Endodermal cell (in vitro differentiated cells): ENCODE data around the gene GRHL3. TPM values are rescaled to one million over a fixed set of nuclear protein-coding genes. Genes with fewer than 3 reads are reported as not detected.

Experiments used
- DNase-seq: peaks from one replicate; pipeline ENCODE4 v3.0.0-alpha.2; 2017
- H3K27ac ChIP-seq: 2 replicates; pipeline ENCODE4 v1.5.1; 2013; ENCODE audit warnings: mild to moderate bottlenecking, low read depth, low read length, moderate library complexity
- H3K27me3 ChIP-seq: 2 replicates; pipeline ENCODE4 v1.6.1; 2013; ENCODE audit warnings: mild to moderate bottlenecking, low read length, moderate library complexity; ENCODE audit not compliant: insufficient read depth, control insufficient read depth, poor library complexity, severe bottlenecking
- H3K36me3 ChIP-seq: 2 replicates; pipeline ENCODE4 v1.7.0; 2013; ENCODE audit warnings: mild to moderate bottlenecking, low read length, moderate library complexity; ENCODE audit not compliant: control insufficient read depth, insufficient read depth
- H3K4me1 ChIP-seq: one replicate; pipeline ENCODE4 v1.7.0; 2013; ENCODE audit warnings: low read length; ENCODE audit not compliant: control insufficient read depth, insufficient read depth
- H3K4me3 ChIP-seq: 2 replicates; pipeline ENCODE4 v1.5.1; 2013; ENCODE audit warnings: mild to moderate bottlenecking, low read length, moderate library complexity
- H3K9ac ChIP-seq: 2 replicates; pipeline ENCODE4 v1.6.1; 2013; ENCODE audit warnings: mild to moderate bottlenecking, low read length, moderate library complexity; ENCODE audit not compliant: poor library complexity, severe bottlenecking; ENCODE audit errors: extremely low read depth
- H3K9me3 ChIP-seq: 2 replicates; pipeline ENCODE4 v1.6.1; 2013; ENCODE audit warnings: mild to moderate bottlenecking, low read length, moderate library complexity; ENCODE audit not compliant: control insufficient read depth
- H3K27ac Mint-ChIP-seq: 2 replicates; pipeline ENCODE4 v1.8.0; 2020; ENCODE audit warnings: mixed read lengths
- H3K27me3 Mint-ChIP-seq: 2 replicates; pipeline ENCODE4 v1.8.0; 2021; ENCODE audit warnings: mild to moderate bottlenecking, mixed read lengths; ENCODE audit not compliant: insufficient read depth
- H3K36me3 Mint-ChIP-seq: 2 replicates; pipeline ENCODE4 v1.8.0; 2020; ENCODE audit warnings: low read depth, mixed read lengths
- H3K4me1 Mint-ChIP-seq: 2 replicates; pipeline ENCODE4 v1.8.0; 2020; ENCODE audit warnings: mixed read lengths
- H3K4me3 Mint-ChIP-seq: 2 replicates; pipeline ENCODE4 v1.8.0; 2020; ENCODE audit warnings: mild to moderate bottlenecking, moderate library complexity, mixed read lengths
- H3K9me3 Mint-ChIP-seq: 2 replicates; pipeline ENCODE4 v1.8.0; 2020; ENCODE audit warnings: mild to moderate bottlenecking, mixed read lengths
- CTCF ChIP-seq: fragments of 200-600 bp; sonication (generic); conservative IDR thresholded peaks from 2 replicates; pipeline ENCODE4 v1.5.0; 2021; ENCODE audit warnings: antibody characterized with exemption, mild to moderate bottlenecking
- WGBS, 2 experiments: methylation state at CpG; one replicate each; pipeline versions ENCODE4 v1.1.5 to v1.1.7; 2013; ENCODE audit warnings: missing lambda C conversion rate in 2 of 2, mixed read lengths in 1 of 2; ENCODE audit not compliant: insufficient coverage in 1 of 2, insufficient read length in 1 of 2; 5-methylcytosine and 5-hydroxymethylcytosine counted together
- total RNA-seq, 2 donors: library from RNA; stranded (reverse); fragmentation: NEBNext Ultra II Directional in 1 of 2; extraction: Animal tissue kit (Norgen Biotek cat#: 25700) in 1 of 2; gene quantifications; 2 replicates in 1 of 2; 3 replicates in 1 of 2; pipeline ENCODE4 v1.2.1, GENCODE V29; 2021

GRHL3 gene
- total RNA-seq, 2 donors from 2014 or later: 1.8 to 2.5 TPM

DNA sequence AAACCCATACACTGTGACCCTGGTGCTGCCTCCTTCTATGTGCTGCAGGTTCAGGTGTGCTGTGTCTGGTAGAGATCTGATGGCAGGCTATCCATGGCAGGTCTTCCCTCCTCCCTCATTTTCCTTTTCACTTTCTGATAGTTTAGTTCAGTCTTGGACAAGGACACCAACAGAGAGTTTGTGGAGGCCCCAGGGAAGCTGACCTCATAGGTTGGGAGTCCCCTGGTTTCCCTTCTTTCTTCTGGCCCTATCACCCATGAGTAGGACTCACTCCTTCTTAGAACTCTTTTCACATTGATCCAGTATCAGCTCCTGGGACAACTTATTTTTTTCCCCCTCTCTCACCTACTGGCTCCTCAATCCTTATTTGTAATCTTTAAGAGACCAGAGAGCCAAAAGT lies 8.3 kb downstream of the GRHL3 start:
- Histone ChIP-seq H3K4me3 (no peak overlapping the region), H3K27ac (no peak overlapping the region), H3K4me1 (no peaks in the 10 kb centered on the region), H3K9ac (no peak overlapping the region), H3K9me3 (no peaks in the 10 kb centered on the region), H3K27me3 (peaks cover 15% of the 10 kb centered on the region), H3K36me3 (no peaks in the 10 kb centered on the region)
- no peak for DNase-seq
- no peak for TF ChIP-seq CTCF
- H3K27ac Mint-ChIP-seq: no peak overlapping the region
- H3K27me3 Mint-ChIP-seq: peaks cover 16% of the 10 kb centered on the region
- peaks cover 13% of the 10 kb centered on the region for H3K4me1 Mint-ChIP-seq
- H3K4me3 Mint-ChIP-seq: no peak overlapping the region
- no peaks in the 10 kb centered on the region for H3K36me3 Mint-ChIP-seq
- no peaks in the 10 kb centered on the region for H3K9me3 Mint-ChIP-seq

GRCh38 chr1:24327891-24328290 lies 8.7 kb downstream of the GRHL3 start:
- no peak overlapping the region for H3K27ac Mint-ChIP-seq
- peaks cover 16% of the 10 kb centered on the region for H3K27me3 Mint-ChIP-seq
- WGBS, 2 experiments: 78 to 86% methylated on average over 1 to 2 of the region's 2 CpGs
- H3K4me1 ChIP-seq: no peaks in the 10 kb centered on the region
- no peaks in the 10 kb centered on the region for H3K36me3 Mint-ChIP-seq
- peaks cover 13% of the 10 kb centered on the region for H3K4me1 Mint-ChIP-seq
- H3K9me3 ChIP-seq: no peaks in the 10 kb centered on the region
- TF ChIP-seq CTCF: no peak
- no peak for DNase-seq
- no peaks in the 10 kb centered on the region for H3K9me3 Mint-ChIP-seq
- no peak overlapping the region for H3K9ac ChIP-seq
- no peak overlapping the region for H3K27ac ChIP-seq
- H3K36me3 ChIP-seq: no peaks in the 10 kb centered on the region
- no peak overlapping the region for H3K4me3 ChIP-seq
- H3K27me3 ChIP-seq: peaks cover 11% of the 10 kb centered on the region
- H3K4me3 Mint-ChIP-seq: no peak overlapping the region

GRCh38 chr1:24329331-24329730 lies 10.2 kb downstream of the GRHL3 start:
- Histone ChIP-seq H3K9ac (no peak overlapping the region), H3K4me1 (no peaks in the 10 kb centered on the region), H3K9me3 (no peaks in the 10 kb centered on the region), H3K27me3 (no peaks in the 10 kb centered on the region), H3K36me3 (no peaks in the 10 kb centered on the region), H3K27ac (no peak overlapping the region), H3K4me3 (no peak overlapping the region)
- no peak for DNase-seq
- Mint-ChIP-seq H3K4me3 (no peak overlapping the region), H3K27me3 (peaks cover 15% of the 10 kb centered on the region), H3K4me1 (peaks cover 9% of the 10 kb centered on the region), H3K36me3 (no peaks in the 10 kb centered on the region), H3K9me3 (no peaks in the 10 kb centered on the region), H3K27ac (no peak overlapping the region)
- 87 to 91% methylated on average over 9 of the region's 9 CpGs for WGBS, 2 experiments
- no peak for TF ChIP-seq CTCF
